NCI-H2196 (cell line): ENCODE data around the gene FAM241A.
"Not testable (repeated sequence)": the region's sequence is repeated elsewhere in the genome, so short reads cannot be mapped to it uniquely, and the experiment has no call there.

Experiments used
- DNase-seq: peaks from one replicate; lab custom pipeline; 2025; ENCODE audit not compliant: unreplicated experiment; lab: John Stamatoyannopoulos, UW

Gene FAM241A

DNA sequence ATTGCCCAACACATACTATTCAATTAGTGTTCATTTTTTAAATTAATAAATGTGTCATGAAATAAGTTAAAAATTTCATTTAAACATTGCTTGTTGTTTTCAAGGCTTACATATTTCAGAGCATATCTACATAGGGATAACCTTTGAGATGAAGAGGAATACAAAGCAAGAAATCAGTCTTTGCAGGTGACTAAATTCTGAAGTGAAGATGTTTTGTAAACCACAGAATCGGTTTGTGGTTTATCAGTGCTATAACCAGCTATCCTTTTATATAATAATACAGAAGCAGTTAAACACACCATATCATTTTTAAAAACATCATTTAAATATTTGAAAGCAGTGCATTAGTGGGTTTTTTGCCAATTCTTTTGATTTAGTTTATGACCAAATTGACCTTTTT, 26.9 kb downstream of the FAM241A start:
- DNase-seq = no peak

DNA sequence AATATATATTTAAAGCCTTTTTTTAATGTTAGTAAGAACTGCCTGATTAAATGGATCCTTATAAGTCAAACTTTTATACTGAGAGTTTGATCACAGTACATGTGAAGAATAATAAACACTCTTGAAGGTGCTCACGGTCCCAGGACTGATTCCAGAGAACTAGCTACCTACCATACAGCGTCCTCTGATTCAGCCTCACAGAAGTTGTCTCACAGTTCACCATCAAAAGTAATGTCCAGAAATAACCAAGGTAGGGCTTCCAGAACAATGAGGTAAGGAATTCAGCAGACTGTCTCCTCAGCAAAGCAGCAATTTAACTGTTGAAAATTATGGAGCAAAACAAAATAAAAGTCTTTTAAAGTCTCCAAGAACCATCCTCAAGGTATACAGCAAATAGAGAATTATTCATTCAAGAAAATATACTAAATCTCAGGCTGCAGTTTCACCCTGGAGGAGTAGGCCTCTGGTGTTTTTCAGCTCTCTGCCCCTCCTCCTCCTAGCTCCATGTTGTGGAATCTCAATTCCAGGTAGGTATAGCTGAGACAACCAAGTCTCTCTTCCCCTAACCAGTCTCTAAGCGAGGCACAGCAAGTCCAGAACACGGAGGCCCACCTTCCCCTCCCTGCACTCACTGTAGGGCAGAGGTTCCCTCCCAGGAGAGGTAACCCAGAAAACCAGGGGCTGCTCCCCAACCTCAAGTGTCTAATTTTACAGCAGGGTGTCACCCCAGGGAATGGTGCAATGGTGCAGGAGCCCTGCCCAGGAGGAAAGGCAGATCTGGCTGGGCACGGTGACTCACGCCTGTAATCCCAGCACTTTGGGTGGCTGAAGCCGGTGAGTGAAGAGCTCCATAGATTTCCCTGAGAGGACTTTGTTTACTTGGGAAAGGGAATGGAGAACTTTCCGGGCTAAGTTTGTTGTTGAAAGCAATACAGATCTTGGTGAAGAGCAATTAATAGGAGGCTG, 28.6 kb downstream of the FAM241A start:
- DNase-seq = no peak

DNA sequence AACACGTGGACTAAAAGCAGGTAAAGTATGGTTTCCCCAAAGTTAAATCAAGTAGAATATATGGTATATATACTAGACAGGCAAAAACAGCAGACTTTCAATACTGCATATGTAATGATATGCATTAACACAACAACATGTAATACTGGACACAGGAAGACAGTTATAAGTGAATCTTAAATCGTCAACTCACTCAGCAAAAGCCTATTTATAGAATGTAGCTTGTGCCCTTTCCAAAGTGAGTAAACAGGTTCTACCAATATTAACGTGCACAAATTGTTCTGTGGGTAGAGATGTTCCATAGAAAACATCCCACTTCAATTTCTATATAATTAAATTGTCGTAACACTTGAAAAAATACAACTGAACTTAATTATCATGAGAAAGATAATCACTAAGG, 30.6 kb downstream of the FAM241A start:
- DNase-seq = no peak

DNA sequence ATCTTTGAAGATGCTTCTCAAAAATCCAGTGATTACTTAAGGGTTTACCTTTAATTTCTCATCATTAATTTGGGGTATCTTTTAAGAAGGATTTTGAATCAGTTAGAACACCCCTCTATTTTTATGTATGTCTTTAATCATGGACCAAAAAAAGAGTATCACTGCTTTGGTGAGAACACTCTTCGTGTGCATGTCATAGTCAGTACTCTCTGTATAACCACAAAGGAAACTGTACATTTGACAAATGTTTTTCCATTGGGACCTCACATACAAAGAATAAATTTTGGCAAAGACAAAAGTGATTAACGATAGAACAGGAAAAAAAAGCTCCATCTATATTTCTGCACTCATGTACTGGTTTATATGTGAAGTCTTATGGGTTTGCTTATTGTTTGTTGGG, 31.3 kb downstream of the FAM241A start:
- no peak for DNase-seq

DNA sequence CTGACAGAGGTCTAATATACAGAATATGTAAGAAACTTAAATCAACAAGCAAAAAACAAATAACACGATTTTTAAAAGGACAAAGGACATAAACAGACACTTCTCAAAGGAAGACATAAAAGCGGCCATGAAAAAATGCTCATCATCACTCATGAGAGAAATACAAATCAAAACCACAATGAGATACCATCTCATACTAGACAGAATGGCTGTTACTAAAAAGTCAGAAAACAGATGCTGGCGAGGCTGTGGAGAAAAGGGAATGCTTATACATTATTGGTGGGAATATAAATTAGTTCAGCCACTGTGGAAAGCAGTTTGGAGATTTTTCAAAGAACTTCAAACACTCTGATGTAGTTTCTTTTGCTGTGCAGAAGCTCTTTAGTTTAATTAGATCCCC, 33.5 kb downstream of the FAM241A start:
- not testable (repeated sequence) for DNase-seq

DNA sequence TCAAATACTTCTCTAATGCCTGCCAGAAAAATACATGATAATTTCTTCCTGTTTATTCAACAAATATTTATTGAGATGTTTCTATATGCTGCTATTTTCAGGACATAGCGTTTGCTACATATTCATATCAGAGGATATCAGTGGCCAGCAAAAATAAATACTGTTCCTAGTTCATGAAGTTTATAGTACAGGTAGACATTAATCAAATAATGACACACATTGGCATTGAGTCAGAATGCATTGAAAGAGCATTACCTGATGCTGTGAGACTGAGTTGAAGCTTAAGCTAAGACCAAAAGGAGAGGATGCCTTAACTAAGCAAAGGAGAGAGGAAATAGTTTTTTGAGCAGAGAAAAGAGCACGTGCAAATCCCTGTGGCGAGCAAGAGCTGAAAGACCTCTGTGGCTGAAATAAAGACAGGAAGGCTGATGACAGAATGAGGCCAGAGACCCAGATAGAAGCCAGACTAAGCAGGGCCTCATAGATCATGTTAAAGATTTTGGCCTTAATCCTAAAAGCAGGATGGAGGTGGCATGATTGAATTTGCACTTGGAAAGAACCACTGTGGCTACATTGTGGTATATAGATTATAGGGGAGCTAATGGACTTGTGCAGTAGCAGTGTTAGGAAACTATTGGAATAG, 36.2 kb downstream of the FAM241A start:
- no peak for DNase-seq

DNA sequence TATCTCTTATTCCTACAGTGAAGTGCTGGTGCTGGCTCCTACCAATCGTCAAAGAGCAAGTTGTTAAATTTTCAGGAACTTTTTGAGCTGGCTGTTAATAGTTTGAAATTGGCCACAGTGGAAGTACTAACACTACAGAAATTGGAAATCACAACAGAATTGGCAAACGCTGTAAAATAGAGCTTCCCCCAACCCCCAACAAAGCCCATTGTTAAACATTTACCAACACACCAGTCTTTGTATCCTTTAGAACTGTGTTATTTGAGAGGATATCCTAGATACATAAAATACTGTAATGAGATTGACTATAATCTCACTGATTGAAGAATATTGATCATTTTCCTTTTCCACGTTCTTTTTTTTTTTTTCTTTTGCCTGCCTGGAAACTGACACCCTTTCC, 37.4 kb downstream of the FAM241A start:
- no peak for DNase-seq

DNA sequence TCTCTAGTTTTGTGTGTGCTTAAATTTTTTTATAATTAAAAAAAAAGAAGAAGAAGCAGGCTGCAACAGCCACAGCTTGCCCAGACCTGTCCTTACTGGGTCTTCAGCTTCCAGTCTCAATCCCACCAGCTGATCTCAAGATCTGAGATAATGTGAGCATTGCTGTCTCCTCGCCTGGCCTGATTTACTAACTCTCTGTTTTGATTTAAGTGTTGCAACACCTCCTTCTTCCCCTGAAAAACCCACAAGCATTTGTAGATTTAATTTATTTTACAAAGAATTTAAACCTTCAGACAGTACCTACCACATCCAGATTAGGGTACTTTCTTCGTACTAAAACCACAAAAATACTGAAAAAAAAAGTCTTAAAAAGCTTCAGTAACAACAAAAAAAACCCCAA, 38.0 kb downstream of the FAM241A start:
- no peak for DNase-seq

DNA sequence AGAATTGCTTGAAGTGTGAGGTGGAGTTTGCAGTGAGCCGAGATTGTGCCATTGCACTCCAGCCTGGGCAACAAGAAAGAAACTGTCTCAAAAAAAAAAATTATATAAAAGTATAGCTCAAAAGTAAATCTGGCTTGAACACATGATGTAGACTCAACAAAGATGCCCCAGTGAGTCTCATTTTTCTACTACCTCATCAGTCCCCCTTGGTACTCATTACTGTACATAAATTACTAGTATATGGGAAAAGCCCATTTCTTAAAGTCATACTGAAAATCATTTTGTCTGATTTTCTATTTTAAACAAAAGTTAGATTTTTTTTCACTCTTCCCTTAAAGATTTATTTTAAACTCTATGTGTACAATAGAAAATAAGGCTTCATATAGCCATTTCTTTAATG, 39.2 kb downstream of the FAM241A start:
- DNase-seq = no peak

DNA sequence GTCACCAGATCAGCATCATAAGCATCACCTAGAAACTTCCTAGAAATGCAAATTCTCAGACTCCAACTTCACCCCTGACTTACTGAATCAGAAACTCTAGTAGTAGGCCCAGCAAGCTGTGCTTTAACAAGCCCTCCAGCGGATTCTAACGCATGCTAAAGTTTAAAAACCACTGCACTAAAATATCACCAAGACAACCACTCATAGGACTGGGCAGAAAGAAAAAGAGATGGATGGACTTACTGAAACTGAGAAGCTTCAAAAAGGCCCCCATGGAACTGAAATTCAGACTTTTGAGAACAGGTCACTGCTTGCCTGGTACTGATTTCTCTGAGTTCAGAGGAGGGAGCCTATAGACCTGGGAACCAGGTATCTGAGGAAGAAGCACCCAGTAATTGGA, 40.1 kb downstream of the FAM241A start:
- no peak for DNase-seq

DNA sequence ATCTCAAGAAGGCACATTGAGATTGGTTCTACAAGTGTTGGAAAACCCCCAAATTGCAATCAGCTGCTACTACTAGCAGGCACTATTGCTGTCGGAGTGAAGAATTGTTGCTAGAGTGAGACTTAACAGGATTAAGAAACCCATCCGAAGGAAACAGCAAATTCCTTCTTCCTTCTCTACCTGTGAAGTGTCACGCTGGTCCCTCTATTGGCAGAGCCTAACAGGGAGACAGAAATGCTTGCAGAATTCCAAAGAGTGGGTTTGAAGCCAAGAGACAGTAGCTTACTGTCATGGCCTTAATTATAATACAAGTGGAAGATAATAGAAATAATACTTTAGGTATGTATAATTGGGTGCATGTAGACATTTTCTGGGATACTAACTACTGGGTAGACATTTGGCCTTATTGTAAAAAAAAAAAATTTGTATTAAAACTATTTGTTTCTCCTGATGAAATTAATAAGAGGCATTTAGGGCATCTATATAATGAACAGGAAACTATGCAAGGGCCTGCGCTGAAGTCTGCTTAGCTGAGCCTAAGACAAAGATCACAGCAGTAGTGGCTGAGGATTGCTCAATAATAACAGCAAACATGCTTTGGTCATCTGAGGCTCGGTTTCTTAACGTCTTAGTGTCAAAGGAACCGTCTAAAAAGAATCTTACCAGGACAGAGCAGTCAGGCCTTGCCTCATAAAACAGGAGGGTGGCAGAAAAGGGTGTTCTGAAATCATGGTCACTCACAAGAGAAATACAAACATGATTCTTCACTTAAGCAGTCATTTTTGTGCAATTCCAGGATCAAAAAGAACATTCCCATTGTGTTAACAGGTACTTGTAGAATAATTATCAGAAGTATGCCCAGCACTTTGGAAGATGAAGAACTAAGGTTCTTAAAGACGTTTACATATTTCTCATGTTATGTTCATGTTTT, 40.8 kb downstream of the FAM241A start:
- no peak for DNase-seq

DNA sequence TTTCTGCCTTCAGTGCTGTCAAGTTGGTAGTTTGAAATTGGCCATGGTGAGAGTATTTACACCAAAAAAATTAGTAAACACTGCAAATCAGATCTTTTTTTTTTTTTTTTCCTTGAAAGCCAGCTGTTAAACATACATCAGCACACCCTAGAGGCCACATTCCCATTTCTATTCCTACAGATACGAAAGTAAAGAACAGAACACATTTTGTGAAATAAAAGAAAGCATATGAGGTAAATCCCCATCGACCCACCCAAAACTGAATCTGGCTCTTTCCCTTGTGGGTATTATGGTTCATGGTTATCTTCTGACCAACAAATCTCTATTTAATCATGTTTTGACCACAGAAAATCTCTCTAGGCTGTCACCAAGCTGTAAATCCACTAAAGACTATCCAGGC, 44.5 kb downstream of the FAM241A start:
- DNase-seq = no peak

DNA sequence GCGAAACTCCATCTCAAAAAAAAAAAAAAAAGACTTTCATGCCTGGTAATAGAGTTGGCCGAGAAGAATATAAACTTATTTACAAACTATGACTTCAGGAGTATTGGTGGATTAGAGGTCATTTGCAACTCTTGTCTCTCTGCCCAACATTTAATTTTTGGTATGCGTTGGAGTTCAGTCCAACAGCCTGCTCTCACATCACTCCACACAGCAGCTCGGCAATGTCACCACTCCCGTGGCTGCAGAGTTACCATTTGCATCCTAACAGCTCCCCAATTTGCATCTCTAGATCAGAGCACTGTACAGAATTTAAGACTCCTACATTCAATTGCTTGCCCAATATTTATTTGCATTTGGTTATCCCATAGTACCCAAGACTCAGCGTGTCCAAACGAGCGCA, 45.4 kb downstream of the FAM241A start:
- no peak for DNase-seq

DNA sequence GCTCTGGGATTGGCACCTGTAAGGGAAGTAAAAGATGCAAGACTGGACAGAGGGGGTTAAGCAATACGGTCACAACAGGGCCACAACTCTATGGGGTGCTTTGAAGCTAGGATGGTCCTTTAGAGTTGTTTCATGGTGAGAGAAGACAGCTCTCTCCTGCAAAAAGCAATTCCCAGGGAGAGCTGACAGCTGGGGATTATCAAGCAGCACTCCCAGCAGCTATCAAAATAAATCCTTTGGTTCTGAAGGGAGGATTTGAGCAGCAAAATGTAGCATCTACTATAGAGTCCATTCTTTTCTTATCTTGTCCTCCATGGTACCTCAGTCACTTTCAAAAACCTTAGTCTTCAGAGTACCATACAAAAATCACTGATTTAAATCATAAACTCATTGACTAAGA, 51.2 kb downstream of the FAM241A start:
- DNase-seq = no peak

DNA sequence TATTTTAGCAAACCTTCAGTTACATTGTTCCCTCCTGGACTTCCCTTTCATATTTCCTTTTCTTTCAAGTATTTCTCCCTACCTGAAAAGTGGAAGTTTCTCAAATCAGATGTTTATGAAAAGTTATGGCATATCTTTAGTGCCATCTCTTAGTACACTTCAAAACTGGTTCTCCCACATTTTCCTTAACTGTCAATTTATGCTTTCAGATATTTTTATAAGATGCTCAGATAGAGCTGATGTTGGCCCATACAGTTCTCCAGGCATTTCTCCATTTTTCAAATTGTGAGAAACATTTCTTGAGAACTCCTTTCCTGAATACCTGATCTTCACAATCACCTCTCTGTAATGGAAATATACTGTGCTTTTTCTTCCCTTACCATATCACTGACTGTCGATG, 53.8 kb downstream of the FAM241A start:
- DNase-seq = no peak

DNA sequence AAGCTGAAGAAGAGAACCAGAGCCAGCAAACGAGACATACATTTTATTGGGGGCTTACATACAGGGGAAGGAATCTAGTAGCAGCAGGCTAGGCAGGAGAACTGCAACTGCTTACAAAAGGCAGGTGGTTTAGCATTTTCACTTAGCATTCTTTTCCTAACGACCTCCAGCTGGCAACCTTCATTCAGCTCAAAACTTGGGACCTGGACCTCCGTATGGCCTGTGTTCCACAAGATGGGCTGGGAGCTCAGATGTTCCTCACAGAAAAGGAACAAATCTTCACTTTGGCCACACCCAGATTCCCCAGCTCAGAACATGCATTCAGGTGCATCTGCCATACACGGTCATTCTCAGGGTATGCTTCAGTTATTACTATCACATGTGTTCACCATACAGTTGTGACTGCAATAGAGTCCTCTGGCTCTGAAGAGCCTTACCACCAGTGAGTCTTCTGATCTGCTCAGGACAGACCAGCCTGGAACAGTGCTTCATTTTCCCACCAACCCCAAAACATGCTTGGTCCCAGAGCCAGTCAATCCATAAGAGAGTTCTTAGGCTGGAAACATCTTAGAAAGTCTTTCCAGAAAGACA, 56.8 kb downstream of the FAM241A start:
- no peak for DNase-seq

DNA sequence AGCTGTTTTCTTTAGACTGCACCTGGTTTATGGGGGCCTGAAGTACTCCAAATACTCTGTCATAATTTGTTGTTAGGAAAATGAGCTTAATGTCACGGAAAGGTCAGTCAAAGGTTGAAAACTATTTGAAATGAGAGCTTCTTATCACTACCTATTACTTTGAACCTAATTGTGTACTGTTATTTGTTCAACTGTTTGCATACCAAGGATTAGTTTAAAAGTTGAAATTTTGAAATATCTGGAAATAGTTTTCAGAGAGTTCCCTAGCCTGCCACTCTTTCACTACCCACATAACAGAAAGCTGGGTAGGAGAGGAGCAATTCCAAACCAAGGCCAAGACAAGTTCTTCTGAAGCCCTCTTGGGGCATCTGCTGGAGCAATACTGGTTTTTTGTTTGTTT, 58.3 kb downstream of the FAM241A start:
- no peak for DNase-seq

DNA sequence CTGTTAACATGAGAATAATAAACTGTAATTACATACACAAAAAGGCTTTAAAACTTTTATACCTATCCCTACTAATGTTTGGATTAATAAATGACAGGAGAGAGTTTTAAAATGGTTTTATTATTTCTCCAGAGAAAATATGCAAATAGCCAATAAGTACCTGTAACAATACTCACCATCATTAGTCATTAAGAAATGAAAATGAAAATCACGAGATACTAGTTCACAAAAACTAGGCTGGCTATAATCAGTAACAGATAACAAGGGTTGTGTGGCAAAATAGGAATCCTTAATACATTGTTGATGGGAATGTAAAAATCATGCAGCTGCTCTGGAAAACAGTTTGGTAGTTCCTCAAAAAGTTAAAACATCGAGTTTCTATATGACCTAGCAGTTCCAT, 61.2 kb downstream of the FAM241A start:
- no peak for DNase-seq

DNA sequence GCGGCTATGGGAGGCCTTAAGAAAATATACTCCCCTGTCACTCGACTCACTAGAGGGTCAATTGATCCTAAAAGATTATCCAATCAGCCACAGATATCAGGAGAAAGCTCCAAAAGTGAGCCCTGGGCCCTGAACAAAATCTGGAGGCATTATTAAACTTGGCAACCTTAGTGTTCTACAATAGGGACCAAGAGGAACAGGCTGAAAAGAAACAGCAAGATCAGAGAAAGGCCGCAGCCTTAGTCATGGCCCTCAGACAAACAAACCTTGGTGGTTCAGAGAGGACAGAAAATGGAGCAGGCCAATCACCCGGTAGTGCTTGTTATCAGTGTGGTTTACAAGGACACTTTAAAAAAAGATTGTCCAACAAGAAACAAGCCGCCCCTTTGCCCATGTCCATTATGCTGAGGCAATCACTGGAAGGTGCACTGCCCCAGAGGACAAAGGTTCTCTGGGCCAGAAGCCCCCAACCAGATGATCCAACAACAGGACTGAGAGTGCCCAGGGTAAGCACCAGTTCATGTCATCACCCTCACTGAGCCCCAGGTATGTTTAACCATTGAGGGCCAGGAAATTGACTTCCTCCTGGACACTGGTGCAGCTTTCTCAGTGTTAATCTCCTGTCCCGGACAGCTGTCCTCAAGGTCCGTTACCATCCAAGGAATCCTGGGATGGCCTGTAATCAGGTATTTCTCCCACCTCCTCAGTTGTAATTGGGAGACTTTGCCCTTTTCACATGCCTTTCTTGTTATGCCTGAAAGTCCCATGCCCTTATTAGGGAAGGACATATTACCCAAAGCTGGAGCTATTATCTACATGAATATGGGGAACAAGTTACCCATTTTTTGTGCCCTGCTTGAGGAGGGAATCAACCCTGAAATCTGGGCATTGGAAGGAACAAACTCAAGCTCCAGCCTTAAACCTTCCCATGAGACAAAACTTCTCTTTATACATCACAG, 63.2 kb downstream of the FAM241A start:
- not testable (repeated sequence) for DNase-seq

DNA sequence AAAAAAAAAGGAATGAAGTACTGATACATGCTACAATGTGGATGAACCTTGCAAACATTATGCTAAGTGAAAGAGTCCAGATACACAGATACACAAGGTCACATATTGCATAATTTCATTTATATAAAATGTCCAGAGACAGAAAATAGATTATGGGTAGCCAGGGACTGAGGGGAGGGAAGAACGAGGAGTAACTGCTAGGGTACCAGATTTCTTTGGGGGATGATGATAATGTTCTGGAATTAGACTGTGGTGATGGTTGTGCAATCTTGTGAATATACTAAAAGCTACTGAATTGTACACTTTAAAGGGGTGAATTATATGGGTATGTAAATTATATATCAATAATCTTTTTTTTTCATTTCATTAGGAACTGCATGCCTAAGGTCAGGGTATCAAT, 65.5 kb downstream of the FAM241A start:
- no peak for DNase-seq
